GM20431 (cell line): ENCODE results near the gene CWC27.
"Not testable (repeated sequence)": the region's sequence is repeated elsewhere in the genome, so short reads cannot be mapped to it uniquely, and the experiment has no call there.

Source experiments
- in situ Hi-C: fragments of 300-500 bp; cut with MseI, MboI; formaldehyde crosslinking; loops from one replicate; pipeline ENCODE4 v1.15.0; 2020; ENCODE audit warnings: low sequenced_read_pairs; ENCODE audit not compliant: unreplicated experiment

CWC27 gene

GRCh38 chr5:64887910-64888309, 119.2 kb downstream of the CWC27 start:
- in situ Hi-C loops = no loop called here

GRCh38 chr5:64895748-64896147, 127.0 kb downstream of the CWC27 start:
- in situ Hi-C loops = no loop called here

- in situ Hi-C loops = no loop called here
Measured at GRCh38 chr5:64899838-64900237, 131.1 kb downstream of the CWC27 start.

GRCh38 chr5:64900618-64901017, 131.9 kb downstream of the CWC27 start:
- in situ Hi-C loops = no loop called here

- in situ Hi-C loops = not testable (repeated sequence)
Measured at GRCh38 chr5:64907399-64907798, 138.7 kb downstream of the CWC27 start.

GRCh38 chr5:64914396-64914795, 145.7 kb downstream of the CWC27 start:
- in situ Hi-C loops = no loop called here

- in situ Hi-C loops = no loop called here
Measured at GRCh38 chr5:64918083-64918482, 149.4 kb downstream of the CWC27 start.

GRCh38 chr5:64921386-64921785, 152.7 kb downstream of the CWC27 start:
- in situ Hi-C loops = no loop called here

- in situ Hi-C loops = no loop called here
Measured at GRCh38 chr5:64923151-64923685, 154.5 kb downstream of the CWC27 start.

GRCh38 chr5:64925123-64925522, 156.4 kb downstream of the CWC27 start:
- in situ Hi-C loops = no loop called here

- in situ Hi-C loops = no loop called here
Measured at GRCh38 chr5:64929833-64930232, 161.1 kb downstream of the CWC27 start.

GRCh38 chr5:64930672-64931318, 162.1 kb downstream of the CWC27 start:
- in situ Hi-C loops = no loop called here

- in situ Hi-C loops = not testable (repeated sequence)
Measured at GRCh38 chr5:64939422-64939771, 170.7 kb downstream of the CWC27 start.

- in situ Hi-C loops = no loop called here
Measured at GRCh38 chr5:64939772-64940510, 171.2 kb downstream of the CWC27 start.

- in situ Hi-C loops = no loop called here
Measured at GRCh38 chr5:64942460-64942859, 173.7 kb downstream of the CWC27 start.

GRCh38 chr5:64944868-64945267, 176.1 kb downstream of the CWC27 start:
- in situ Hi-C loops = no loop called here

GRCh38 chr5:64947031-64947430, 178.3 kb downstream of the CWC27 start:
- in situ Hi-C loops = no loop called here

GRCh38 chr5:64947801-64948200, 179.1 kb downstream of the CWC27 start:
- in situ Hi-C loops = no loop called here

- in situ Hi-C loops = no loop called here
Measured at GRCh38 chr5:64949331-64949730, 180.6 kb downstream of the CWC27 start.

- in situ Hi-C loops = no loop called here
Measured at GRCh38 chr5:64952951-64953673, 184.4 kb downstream of the CWC27 start.

GRCh38 chr5:64954518-64954917, 185.8 kb downstream of the CWC27 start:
- in situ Hi-C loops = no loop called here
